ENCODE data around the gene TNNI2. TPM values are rescaled to one million over a fixed set of nuclear protein-coding genes. Genes with fewer than 3 reads are reported as not detected.

Gene TNNI2
- total and polyA plus RNA-seq, 2 donors (not counting 1 experiment from before 2014, with no cell fraction given): 2.9 to 12.9 TPM

DNA sequence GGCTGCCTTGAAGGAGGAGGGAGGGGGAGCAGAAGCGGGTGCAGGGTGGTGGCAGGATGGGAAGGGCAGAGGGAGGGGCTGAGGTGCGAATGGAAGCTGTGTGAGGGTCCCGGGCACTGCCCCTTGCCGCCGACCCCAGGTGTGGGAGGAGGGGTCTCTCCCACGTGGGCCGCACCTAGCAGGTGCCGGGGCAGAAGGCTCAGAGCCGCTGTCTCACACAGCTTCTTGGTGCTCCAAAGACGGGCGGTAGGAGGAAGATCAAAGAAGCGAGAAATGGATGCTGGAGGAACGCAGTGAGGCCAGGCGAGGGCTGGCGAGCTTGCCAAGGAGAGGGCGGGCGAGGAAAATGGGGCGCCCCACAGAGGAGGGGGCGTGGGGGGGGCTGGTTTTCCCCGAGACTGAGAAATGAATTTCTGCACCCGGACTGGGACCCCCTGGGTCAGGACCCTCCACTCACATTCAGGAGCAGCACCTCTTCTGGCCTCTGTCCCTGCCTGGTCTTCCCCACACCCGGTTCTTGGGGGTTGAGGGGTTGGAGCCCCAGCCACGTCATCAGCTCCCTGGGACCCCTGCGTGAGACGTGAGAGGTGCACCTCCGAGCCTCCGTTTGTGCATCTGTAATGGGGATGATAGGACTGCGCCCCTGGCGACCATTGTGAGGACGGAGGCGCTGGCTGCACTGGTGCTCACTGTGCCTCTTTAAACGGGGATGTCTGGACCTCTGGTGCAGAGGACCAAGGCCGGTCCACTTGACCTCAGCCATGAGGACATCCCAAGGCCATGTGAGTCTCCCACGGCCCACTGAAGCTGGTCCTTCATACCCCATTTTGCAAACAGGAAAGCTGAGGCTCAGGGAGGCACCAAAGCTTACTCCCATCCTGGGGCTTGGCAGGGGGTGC is 30.9 kb downstream of the TNNI2 start:
- H3K4me3 ChIP-seq (ENCODE audit: control extremely low read depth in 1 of 5, extremely low read depth in 1 of 5, insufficient read depth in 1 of 5, low read depth in 2 of 5, low read length in 4 of 5): no peak overlapping the region
- H3K27me3 Mint-ChIP-seq: no peaks in the 10 kb centered on the region
- H3K9me3 ChIP-seq (ENCODE audit: control extremely low read depth in 1 of 3, control insufficient read depth in 2 of 3, insufficient read depth in 1 of 3, low read length in 2 of 3): no peaks in the 10 kb centered on the region
- H2AFZ ChIP-seq (ENCODE audit: insufficient read depth, low read depth, low read length, poor library complexity, severe bottlenecking): no peak overlapping the region
- peaks cover 35 to 74% of the 10 kb centered on the region in 2 donors for H3K4me1 ChIP-seq (ENCODE audit: control insufficient read depth in 2 of 2, insufficient read depth in 2 of 2, low read length in 2 of 2)
- ATAC-seq (ENCODE audit: low read depth): no peak
- H3K4me3 Mint-ChIP-seq: peak overlapping the region; percentile 52
- H3K79me2 ChIP-seq (ENCODE audit: control insufficient read depth, insufficient read depth, low read length): peaks cover 100% of the 10 kb centered on the region
- TF ChIP-seq EZH2 (IDR thresholded peaks at IDR 0.05; ENCODE audit: borderline replicate concordance, insufficient read depth, low read depth, low read length, poor library complexity, severe bottlenecking): no peak
- TF ChIP-seq, protein P1, sequence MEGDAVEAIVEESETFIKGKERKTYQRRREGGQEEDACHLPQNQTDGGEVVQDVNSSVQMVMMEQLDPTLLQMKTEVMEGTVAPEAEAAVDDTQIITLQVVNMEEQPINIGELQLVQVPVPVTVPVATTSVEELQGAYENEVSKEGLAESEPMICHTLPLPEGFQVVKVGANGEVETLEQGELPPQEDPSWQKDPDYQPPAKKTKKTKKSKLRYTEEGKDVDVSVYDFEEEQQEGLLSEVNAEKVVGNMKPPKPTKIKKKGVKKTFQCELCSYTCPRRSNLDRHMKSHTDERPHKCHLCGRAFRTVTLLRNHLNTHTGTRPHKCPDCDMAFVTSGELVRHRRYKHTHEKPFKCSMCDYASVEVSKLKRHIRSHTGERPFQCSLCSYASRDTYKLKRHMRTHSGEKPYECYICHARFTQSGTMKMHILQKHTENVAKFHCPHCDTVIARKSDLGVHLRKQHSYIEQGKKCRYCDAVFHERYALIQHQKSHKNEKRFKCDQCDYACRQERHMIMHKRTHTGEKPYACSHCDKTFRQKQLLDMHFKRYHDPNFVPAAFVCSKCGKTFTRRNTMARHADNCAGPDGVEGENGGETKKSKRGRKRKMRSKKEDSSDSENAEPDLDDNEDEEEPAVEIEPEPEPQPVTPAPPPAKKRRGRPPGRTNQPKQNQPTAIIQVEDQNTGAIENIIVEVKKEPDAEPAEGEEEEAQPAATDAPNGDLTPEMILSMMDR (IDR thresholded peaks at IDR 0.05): no peak
- intact Hi-C loops (cut with micrococcal nuclease): no loop called here
- H3K4me1 Mint-ChIP-seq: peaks cover 65% of the 10 kb centered on the region
- ChIA-PET POLR2A (no interaction called here), CTCF (interaction anchor here (1.0 to 2.0 kb wide), 5 partner anchors 12 to 282 kb away, joined by 3 to 6 read pairs (median 3); no protein-coding TSS in a partner anchor)
- peak overlapping the region; percentile 32 for H3K4me2 ChIP-seq (replicated peaks; ENCODE audit: low read depth, low read length, poor library complexity, severe bottlenecking)
- 93% methylated on average over 23 of the region's 34 CpGs for WGBS (ENCODE audit: insufficient coverage)
- H3K36me3 ChIP-seq (replicated peaks in 1 of 2; ENCODE audit: control extremely low read depth in 1 of 2, control insufficient read depth in 1 of 2, extremely low read depth in 1 of 2, insufficient read depth in 2 of 2, low read length in 1 of 2): peaks cover 0 to 32% of the 10 kb centered on the region in 2 experiments
- no peaks in the 10 kb centered on the region for H3K9me3 Mint-ChIP-seq (ENCODE audit: insufficient read depth)
- no peaks in the 10 kb centered on the region for H3K27me3 ChIP-seq (replicated peaks in 1 of 4; ENCODE audit: control extremely low read depth in 1 of 4, control insufficient read depth in 3 of 4, insufficient read depth in 4 of 4, low read length in 3 of 4)
- peak overlapping the region in 1 of 2 donors; percentile 54 for H3K27ac ChIP-seq (ENCODE audit: low read length in 2 of 2)
- H3K27ac Mint-ChIP-seq: peak overlapping the region; percentile 70
- DNase-seq: no peak
- H4K20me1 ChIP-seq (ENCODE audit: control insufficient read depth, insufficient read depth, low read length, poor library complexity, severe bottlenecking): peaks cover 100% of the 10 kb centered on the region
- no peak overlapping the region for H3K9ac ChIP-seq (ENCODE audit: low read length)

DNA sequence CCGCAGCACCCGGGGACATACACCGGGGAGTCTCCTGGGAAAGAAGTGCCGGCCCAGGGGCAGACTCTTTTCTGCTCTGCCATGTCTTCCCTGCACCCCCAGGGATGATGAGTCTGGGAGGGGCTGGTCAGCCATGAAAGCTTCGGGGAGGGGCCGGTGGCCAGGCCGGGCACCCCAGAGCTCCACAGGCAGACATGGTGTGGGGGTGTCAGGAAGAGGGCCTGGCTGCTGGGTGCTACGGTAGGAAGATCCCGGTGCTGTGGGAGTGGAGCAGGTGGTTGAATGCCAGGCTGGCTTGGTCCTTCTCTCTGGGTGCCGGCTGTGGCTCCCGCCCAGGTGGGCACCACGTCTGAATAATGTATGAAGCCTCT is 31.5 kb downstream of the TNNI2 start:
- no peaks in the 10 kb centered on the region for H3K27me3 Mint-ChIP-seq
- CTCF ChIA-PET: interaction anchor here (1.0 to 2.0 kb wide), 5 partner anchors 12 to 282 kb away, joined by 3 to 6 read pairs (median 3); no protein-coding TSS in a partner anchor
- POLR2A ChIA-PET: no interaction called here
- DNase-seq: no peak
- peaks cover 65% of the 10 kb centered on the region for H3K4me1 Mint-ChIP-seq
- Histone ChIP-seq H3K79me2 (ENCODE audit: control insufficient read depth, insufficient read depth, low read length) (peaks cover 99% of the 10 kb centered on the region), H3K27ac (ENCODE audit: low read length in 2 of 2) (no peak overlapping the region), H3K4me3 (ENCODE audit: control extremely low read depth in 1 of 5, extremely low read depth in 1 of 5, insufficient read depth in 1 of 5, low read depth in 2 of 5, low read length in 4 of 5) (no peak overlapping the region), H3K4me2 (replicated peaks; ENCODE audit: low read depth, low read length, poor library complexity, severe bottlenecking) (peak overlapping the region; percentile 32), H3K4me1 (ENCODE audit: control insufficient read depth in 2 of 2, insufficient read depth in 2 of 2, low read length in 2 of 2) (peaks cover 35 to 76% of the 10 kb centered on the region in 2 donors), H3K9ac (ENCODE audit: low read length) (no peak overlapping the region), H3K27me3 (replicated peaks in 1 of 4; ENCODE audit: control extremely low read depth in 1 of 4, control insufficient read depth in 3 of 4, insufficient read depth in 4 of 4, low read length in 3 of 4) (no peaks in the 10 kb centered on the region), H2AFZ (ENCODE audit: insufficient read depth, low read depth, low read length, poor library complexity, severe bottlenecking) (no peak overlapping the region), H3K36me3 (replicated peaks in 1 of 2; ENCODE audit: control extremely low read depth in 1 of 2, control insufficient read depth in 1 of 2, extremely low read depth in 1 of 2, insufficient read depth in 2 of 2, low read length in 1 of 2) (peaks cover 0 to 34% of the 10 kb centered on the region in 2 experiments), H3K9me3 (ENCODE audit: control extremely low read depth in 1 of 3, control insufficient read depth in 2 of 3, insufficient read depth in 1 of 3, low read length in 2 of 3) (no peaks in the 10 kb centered on the region), H4K20me1 (ENCODE audit: control insufficient read depth, insufficient read depth, low read length, poor library complexity, severe bottlenecking) (peaks cover 100% of the 10 kb centered on the region)
- intact Hi-C loops (cut with micrococcal nuclease): no loop called here
- H3K27ac Mint-ChIP-seq: peak overlapping the region; percentile 50
- WGBS (ENCODE audit: insufficient coverage): 90% methylated on average over 12 of the region's 12 CpGs
- peak overlapping the region; percentile 52 for H3K4me3 Mint-ChIP-seq
- ATAC-seq (ENCODE audit: low read depth): no peak
- no peaks in the 10 kb centered on the region for H3K9me3 Mint-ChIP-seq (ENCODE audit: insufficient read depth)
- no peak for TF ChIP-seq EZH2 (IDR thresholded peaks at IDR 0.05; ENCODE audit: borderline replicate concordance, insufficient read depth, low read depth, low read length, poor library complexity, severe bottlenecking)
- TF ChIP-seq, protein P1 (IDR thresholded peaks at IDR 0.05): no peak
